ENCODE data around the gene RPS14. TPM values are rescaled to one million over a fixed set of nuclear protein-coding genes. Genes with fewer than 3 reads are reported as not detected.

Gene RPS14
- total RNA-seq, 1 experiment from 2014 or later, result 1,789 TPM

DNA sequence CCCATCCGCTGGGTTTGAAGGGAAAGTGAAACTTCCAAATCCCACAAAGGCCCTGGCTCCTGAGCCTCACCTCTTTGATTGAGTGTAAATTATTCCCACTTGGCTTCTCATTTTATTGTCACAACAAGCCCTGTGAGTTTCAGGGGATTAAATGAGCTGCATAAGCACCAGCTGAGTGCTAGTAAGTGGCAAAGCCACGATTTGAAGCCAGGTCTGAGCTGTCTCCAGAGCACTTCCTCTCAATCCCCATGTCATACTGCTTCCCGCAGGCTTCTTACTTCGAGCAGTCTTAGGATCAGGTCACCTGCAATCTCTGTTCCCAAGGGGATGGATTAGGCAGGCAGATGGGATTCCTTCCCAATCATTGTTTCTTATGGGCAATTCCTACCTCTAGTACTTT is 18.0 kb downstream of the RPS14 start:
- POLR2A ChIA-PET (ENCODE audit: low non-redundant PET), result no interaction called here
- CTCF ChIA-PET, result no interaction called here
- no peak for DNase-seq (ENCODE audit: low spot score)
- no peaks in the 10 kb centered on the region for H3K27me3 ChIP-seq (replicated peaks; ENCODE audit: insufficient read depth, low read depth, low read length, poor library complexity)
- no peak overlapping the region for H3K27ac ChIP-seq (ENCODE audit: low read depth, low read length, poor library complexity, severe bottlenecking)
- H3K4me3 ChIP-seq (ENCODE audit: low read depth, low read length, poor library complexity, severe bottlenecking), result no peak overlapping the region
- H3K4me1 ChIP-seq (ENCODE audit: insufficient read depth, low read length, poor library complexity, severe bottlenecking), result no peaks in the 10 kb centered on the region
- intact Hi-C loops (cut with micrococcal nuclease; ENCODE audit: unreplicated experiment), result loop anchor here (10.0 kb wide), 1 partner anchor 267 kb away; the partner anchor contains the start of gene CDX1
- no peaks in the 10 kb centered on the region for H3K36me3 ChIP-seq (ENCODE audit: insufficient read depth, low read length, poor library complexity, severe bottlenecking)
- BruUV-seq (replicated peaks), result no TSS peak
- TF ChIP-seq EZH2 (IDR thresholded peaks at IDR 0.05; ENCODE audit: borderline replicate concordance, low read depth, low read length, poor library complexity, severe bottlenecking), result no peak
- TF ChIP-seq, protein P1, sequence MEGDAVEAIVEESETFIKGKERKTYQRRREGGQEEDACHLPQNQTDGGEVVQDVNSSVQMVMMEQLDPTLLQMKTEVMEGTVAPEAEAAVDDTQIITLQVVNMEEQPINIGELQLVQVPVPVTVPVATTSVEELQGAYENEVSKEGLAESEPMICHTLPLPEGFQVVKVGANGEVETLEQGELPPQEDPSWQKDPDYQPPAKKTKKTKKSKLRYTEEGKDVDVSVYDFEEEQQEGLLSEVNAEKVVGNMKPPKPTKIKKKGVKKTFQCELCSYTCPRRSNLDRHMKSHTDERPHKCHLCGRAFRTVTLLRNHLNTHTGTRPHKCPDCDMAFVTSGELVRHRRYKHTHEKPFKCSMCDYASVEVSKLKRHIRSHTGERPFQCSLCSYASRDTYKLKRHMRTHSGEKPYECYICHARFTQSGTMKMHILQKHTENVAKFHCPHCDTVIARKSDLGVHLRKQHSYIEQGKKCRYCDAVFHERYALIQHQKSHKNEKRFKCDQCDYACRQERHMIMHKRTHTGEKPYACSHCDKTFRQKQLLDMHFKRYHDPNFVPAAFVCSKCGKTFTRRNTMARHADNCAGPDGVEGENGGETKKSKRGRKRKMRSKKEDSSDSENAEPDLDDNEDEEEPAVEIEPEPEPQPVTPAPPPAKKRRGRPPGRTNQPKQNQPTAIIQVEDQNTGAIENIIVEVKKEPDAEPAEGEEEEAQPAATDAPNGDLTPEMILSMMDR (conservative IDR thresholded peaks at IDR 0.05; ENCODE audit: low read depth, low read length), result no peak
- no peaks in the 10 kb centered on the region for H3K9me3 ChIP-seq (ENCODE audit: low read depth, low read length, poor library complexity, severe bottlenecking)

DNA sequence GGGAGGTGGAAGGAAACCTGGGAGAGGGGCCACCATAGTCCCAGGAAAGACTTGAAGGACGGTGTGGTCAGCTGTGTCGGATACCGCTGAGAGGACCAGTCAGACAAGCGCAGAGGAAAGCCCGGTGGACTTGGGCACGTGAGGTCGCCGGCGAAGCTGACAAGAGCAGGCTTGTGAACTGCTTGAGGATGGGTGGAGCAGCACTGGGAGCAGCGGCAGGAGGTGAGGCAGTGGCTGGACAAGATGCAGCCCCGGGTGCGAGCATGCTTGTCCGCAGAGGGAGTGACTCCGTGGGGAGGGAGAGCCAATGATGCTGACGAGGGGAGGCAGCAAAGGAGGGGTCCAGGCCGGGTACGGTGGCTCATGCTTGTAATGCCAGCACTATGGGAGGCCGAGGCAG is 18.5 kb downstream of the RPS14 start:
- DNase-seq (ENCODE audit: low spot score), result no peak
- Histone ChIP-seq H3K27ac (ENCODE audit: low read depth, low read length, poor library complexity, severe bottlenecking) (no peak overlapping the region), H3K4me1 (ENCODE audit: insufficient read depth, low read length, poor library complexity, severe bottlenecking) (no peaks in the 10 kb centered on the region), H3K9me3 (ENCODE audit: low read depth, low read length, poor library complexity, severe bottlenecking) (no peaks in the 10 kb centered on the region), H3K4me3 (ENCODE audit: low read depth, low read length, poor library complexity, severe bottlenecking) (no peak overlapping the region), H3K36me3 (ENCODE audit: insufficient read depth, low read length, poor library complexity, severe bottlenecking) (no peaks in the 10 kb centered on the region), H3K27me3 (replicated peaks; ENCODE audit: insufficient read depth, low read depth, low read length, poor library complexity) (no peaks in the 10 kb centered on the region)
- TF ChIP-seq EZH2 (IDR thresholded peaks at IDR 0.05; ENCODE audit: borderline replicate concordance, low read depth, low read length, poor library complexity, severe bottlenecking), result no peak
- TF ChIP-seq, protein P1 (conservative IDR thresholded peaks at IDR 0.05; ENCODE audit: low read depth, low read length), result no peak
- ChIA-PET POLR2A (ENCODE audit: low non-redundant PET) (interaction anchor here (0.6 kb wide), 1 partner anchor 180 kb away, joined by 6 read pairs; no protein-coding TSS in a partner anchor), CTCF (no interaction called here)
- intact Hi-C loops (cut with micrococcal nuclease; ENCODE audit: unreplicated experiment), result loop anchor here (10.0 kb wide), 1 partner anchor 266 kb away; the partner anchor contains the start of gene CDX1
- BruUV-seq (replicated peaks), result no TSS peak

GRCh38 chr5:150429410-150429873 is 20.1 kb downstream of the RPS14 start:
- Histone ChIP-seq H3K4me1 (ENCODE audit: insufficient read depth, low read length, poor library complexity, severe bottlenecking) (no peaks in the 10 kb centered on the region), H3K4me3 (ENCODE audit: low read depth, low read length, poor library complexity, severe bottlenecking) (no peak overlapping the region), H3K27me3 (replicated peaks; ENCODE audit: insufficient read depth, low read depth, low read length, poor library complexity) (no peaks in the 10 kb centered on the region), H3K36me3 (ENCODE audit: insufficient read depth, low read length, poor library complexity, severe bottlenecking) (no peaks in the 10 kb centered on the region), H3K9me3 (ENCODE audit: low read depth, low read length, poor library complexity, severe bottlenecking) (no peaks in the 10 kb centered on the region), H3K27ac (ENCODE audit: low read depth, low read length, poor library complexity, severe bottlenecking) (no peak overlapping the region)
- intact Hi-C loops (cut with micrococcal nuclease; ENCODE audit: unreplicated experiment), result no loop called here
- TF ChIP-seq, protein P1 (conservative IDR thresholded peaks at IDR 0.05; ENCODE audit: low read depth, low read length), result no peak
- TF ChIP-seq EZH2 (IDR thresholded peaks at IDR 0.05; ENCODE audit: borderline replicate concordance, low read depth, low read length, poor library complexity, severe bottlenecking), result no peak
- DNase-seq (ENCODE audit: low spot score), result no peak
- CTCF ChIA-PET, result no interaction called here
- POLR2A ChIA-PET (ENCODE audit: low non-redundant PET), result no interaction called here
- no TSS peak for BruUV-seq (replicated peaks)
